Colonic mucosa (tissue), 4 donors: Measurements from ENCODE around the gene SF3A2. TPM values are rescaled to one million over a fixed set of nuclear protein-coding genes. Genes with fewer than 3 reads are reported as not detected.

Experiments
- DNase-seq: peaks from one replicate; pipeline ENCODE4 v3.0.0-alpha.2; 2020
- H3K27ac ChIP-seq: fragments of 200-600 bp; one replicate; pipeline ENCODE4 v1.8.0; 2021
- H3K27me3 ChIP-seq: fragments of 200-600 bp; one replicate; pipeline ENCODE4 v1.8.0; 2021
- H3K36me3 ChIP-seq: fragments of 200-600 bp; one replicate; pipeline ENCODE4 v1.8.0; 2021
- H3K4me1 ChIP-seq: fragments of 200-600 bp; one replicate; pipeline ENCODE4 v1.8.0; 2021; ENCODE audit warnings: mild to moderate bottlenecking
- H3K4me3 ChIP-seq: fragments of 200-600 bp; one replicate; pipeline ENCODE4 v1.8.0; 2021
- H3K9ac ChIP-seq, 2 donors: one replicate each; pipeline ENCODE4 v1.7.0; 2013; ENCODE audit warnings: control low read depth in 2 of 2, low read depth in 2 of 2, low read length in 2 of 2
- H3K9me3 ChIP-seq: fragments of 200-600 bp; one replicate; pipeline ENCODE4 v1.8.0; 2021
- CTCF ChIP-seq: fragments of 200-600 bp; IDR thresholded peaks from one replicate; pipeline ENCODE4 v1.8.0; 2022; ENCODE audit warnings: antibody characterized with exemption, mild to moderate bottlenecking
- intact Hi-C: fragments of 100-400 bp; cut with DNase I; formaldehyde crosslinking; loops from one replicate; pipeline ENCODE4 v1.14.1; 2022
- total RNA-seq, 2 donors: library from RNA; stranded (reverse); fragmentation: NEBNext Ultra II Directional in 1 of 2; extraction: Animal tissue kit (Norgen Biotek cat#: 25700) in 1 of 2; gene quantifications; one replicate each; pipeline ENCODE4 v1.2.1, GENCODE V29; 2021
- donor health status: healthy.
- donor health status: DM: no; HTN: no; CAD: no.
- donor health status: DM: no; HTN: no; CAD: no.

The SF3A2 gene
- total RNA-seq, 2 donors from 2014 or later = 60.9 to 99.8 TPM

DNA sequence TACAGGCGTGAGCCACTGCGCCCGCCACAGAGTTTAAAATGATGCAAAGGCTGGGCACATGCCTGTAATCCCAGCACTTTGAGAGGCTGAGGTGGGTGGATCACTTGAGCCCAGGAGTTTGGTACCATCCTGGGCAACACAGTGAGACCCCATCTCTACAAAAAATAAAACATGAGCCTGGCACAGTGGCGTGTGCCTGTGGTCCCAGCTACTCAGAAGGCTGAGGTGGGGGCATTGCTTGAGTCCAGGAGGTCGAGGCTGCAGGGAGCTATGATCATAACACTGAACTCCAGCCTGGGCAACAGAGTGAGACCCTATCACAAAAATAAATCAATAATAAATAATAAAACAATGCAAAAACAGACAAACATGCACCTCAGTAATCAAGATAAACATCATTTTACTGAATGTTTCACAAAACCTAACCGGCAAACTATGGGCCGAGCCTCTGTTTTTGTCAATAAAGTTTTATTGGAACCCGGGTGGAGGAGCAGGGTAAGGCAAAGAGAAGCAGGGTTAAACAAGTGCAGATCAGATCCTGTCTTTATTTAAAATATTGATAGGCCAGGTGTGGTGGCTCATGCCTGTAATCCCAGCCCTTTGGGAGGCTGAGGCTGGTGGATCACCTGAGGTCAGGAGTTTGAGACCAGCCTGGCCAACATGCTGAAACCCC is 47.3 kb downstream of the SF3A2 start:
- H3K27me3 ChIP-seq = peaks cover 18% of the 10 kb centered on the region

GRCh38 chr19:2286402-2287140 is 49.9 kb downstream of the SF3A2 start:
- Histone ChIP-seq H3K9me3 (no peaks in the 10 kb centered on the region), H3K27me3 (peaks cover 43% of the 10 kb centered on the region), H3K36me3 (no peaks in the 10 kb centered on the region), H3K9ac (no peak overlapping the region), H3K4me1 (peaks cover 11% of the 10 kb centered on the region), H3K27ac (no peak overlapping the region), H3K4me3 (no peak overlapping the region)
- intact Hi-C loops = no loop called here
- DNase-seq = no peak
- no peak for TF ChIP-seq CTCF

More for the DNA sequence above, 47.3 kb downstream of the SF3A2 start:
- Histone ChIP-seq H3K36me3 (no peaks in the 10 kb centered on the region), H3K9me3 (no peaks in the 10 kb centered on the region), H3K9ac (no peak overlapping the region), H3K4me3 (no peak overlapping the region), H3K27ac (no peak overlapping the region), H3K4me1 (no peaks in the 10 kb centered on the region)
- intact Hi-C loops = no loop called here
- TF ChIP-seq CTCF = no peak
- DNase-seq = no peak

DNA sequence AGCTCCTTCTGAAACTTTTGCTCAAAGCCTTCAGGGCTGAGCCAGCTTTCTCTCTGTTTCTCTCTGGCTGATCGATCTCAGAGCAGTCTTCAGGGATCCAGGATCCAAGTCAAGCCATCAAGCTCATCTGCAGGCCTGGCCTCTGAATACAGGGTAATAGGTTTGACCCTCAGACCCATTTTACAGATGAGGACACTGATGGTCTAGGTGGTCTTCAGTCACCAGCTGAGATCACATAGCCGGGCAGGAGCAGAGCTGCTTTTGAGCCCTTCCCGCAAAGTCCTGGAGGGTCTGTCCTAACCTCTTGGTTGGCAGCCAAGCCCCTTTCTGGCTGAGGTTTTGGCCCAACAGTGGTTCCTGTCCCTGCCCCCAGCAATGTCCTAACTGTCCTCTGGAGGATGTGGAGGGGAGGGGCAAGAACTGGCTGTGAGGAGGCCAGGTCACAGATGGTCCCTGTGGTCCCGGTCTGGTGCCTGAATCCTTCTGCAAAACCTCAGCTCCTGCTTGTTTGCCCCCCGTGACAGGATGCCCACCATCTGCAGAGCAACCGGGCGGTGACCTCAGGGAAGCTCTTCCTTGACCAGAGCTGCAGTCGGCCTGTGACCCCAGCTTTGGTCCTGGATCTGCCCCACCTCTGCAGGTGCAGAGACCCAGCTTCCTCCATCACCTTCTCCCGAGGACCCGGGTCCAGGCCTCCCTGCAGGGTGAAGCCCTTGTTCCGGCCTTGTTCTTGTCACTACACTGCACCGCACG is 51.1 kb downstream of the SF3A2 start:
- Histone ChIP-seq H3K36me3 (no peaks in the 10 kb centered on the region), H3K27me3 (peaks cover 39% of the 10 kb centered on the region), H3K4me1 (peaks cover 11% of the 10 kb centered on the region), H3K9me3 (no peaks in the 10 kb centered on the region), H3K4me3 (no peak overlapping the region), H3K27ac (no peak overlapping the region), H3K9ac (no peak overlapping the region)
- no peak for DNase-seq
- intact Hi-C loops = no loop called here
- TF ChIP-seq CTCF = no peak

DNA sequence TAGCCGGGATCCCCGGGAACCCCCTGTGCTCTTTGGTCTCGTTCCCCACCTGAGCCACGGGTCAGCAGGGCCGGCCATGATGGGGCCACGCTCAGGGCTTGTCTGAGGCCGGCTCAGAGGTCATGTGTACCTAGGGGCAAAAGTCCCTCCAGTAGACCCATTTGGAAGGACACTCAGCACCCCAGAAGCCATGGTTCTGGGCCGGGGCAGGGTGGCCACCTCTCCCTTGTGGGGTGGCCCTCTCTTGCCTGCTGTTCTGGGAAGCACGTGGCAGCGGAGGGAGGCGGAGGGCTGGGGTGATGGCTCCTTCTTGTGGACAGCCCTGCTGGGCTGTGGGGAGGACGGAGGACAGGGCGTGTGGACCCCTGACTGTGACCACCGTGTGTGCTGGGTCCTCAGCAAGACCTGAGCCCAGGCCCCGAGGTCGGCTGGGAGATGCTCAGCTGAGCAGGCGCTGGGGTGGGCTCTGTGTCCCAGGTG is 51.8 kb downstream of the SF3A2 start:
- Histone ChIP-seq H3K4me1 (peaks cover 11% of the 10 kb centered on the region), H3K27me3 (peaks cover 34% of the 10 kb centered on the region), H3K9ac (no peak overlapping the region), H3K36me3 (no peaks in the 10 kb centered on the region), H3K4me3 (no peak overlapping the region), H3K9me3 (no peaks in the 10 kb centered on the region), H3K27ac (no peak overlapping the region)
- no peak for DNase-seq
- no peak for TF ChIP-seq CTCF
- intact Hi-C loops = no loop called here
